8988T (cell line): Measurements from ENCODE around the gene ARHGEF40.
A peak's percentile ranks its signal among the peaks of the same experiment; 100 is the strongest.

ENCODE experiments used
- DNase-seq: peaks from one replicate; pipeline ENCODE4 v3.0.0; 2011

ARHGEF40 gene

GRCh38 chr14:21084998-21085853 is 15.1 kb downstream of the ARHGEF40 start:
- DNase-seq = no peak

- DNase-seq = no peak
Measured at GRCh38 chr14:21086908-21087293, 16.8 kb downstream of the ARHGEF40 start.

GRCh38 chr14:21087294-21088091 is 17.4 kb downstream of the ARHGEF40 start:
- DNase-seq = peak; percentile 73

- no peak for DNase-seq
Measured at GRCh38 chr14:21088687-21089086, 18.6 kb downstream of the ARHGEF40 start.

- DNase-seq = no peak
Measured at GRCh38 chr14:21089271-21089670, 19.2 kb downstream of the ARHGEF40 start.

GRCh38 chr14:21089877-21090193 is 19.7 kb downstream of the ARHGEF40 start:
- no peak for DNase-seq

- peak; percentile 91 for DNase-seq
Measured at GRCh38 chr14:21090194-21090939, 20.3 kb downstream of the ARHGEF40 start.

GRCh38 chr14:21090940-21091663 is 21.0 kb downstream of the ARHGEF40 start:
- DNase-seq = no peak

- DNase-seq = peak; percentile 26
Measured at GRCh38 chr14:21091821-21092272, 21.7 kb downstream of the ARHGEF40 start.

- DNase-seq = peak; percentile 91
Measured at GRCh38 chr14:21092273-21093011, 22.3 kb downstream of the ARHGEF40 start.

GRCh38 chr14:21093018-21093417 is 22.9 kb downstream of the ARHGEF40 start:
- no peak for DNase-seq

GRCh38 chr14:21093769-21094681 is 23.9 kb downstream of the ARHGEF40 start:
- DNase-seq = peak; percentile 26

GRCh38 chr14:21095430-21096205 is 25.5 kb downstream of the ARHGEF40 start:
- DNase-seq = peak; percentile 5

- DNase-seq = no peak
Measured at GRCh38 chr14:21096438-21096837, 26.3 kb downstream of the ARHGEF40 start.

GRCh38 chr14:21096978-21097635 is 27.0 kb downstream of the ARHGEF40 start:
- peak; percentile 9 for DNase-seq

- DNase-seq = no peak
Measured at GRCh38 chr14:21097636-21098075, 27.6 kb downstream of the ARHGEF40 start.

GRCh38 chr14:21098076-21098891 is 28.2 kb downstream of the ARHGEF40 start, which contains the start of gene ZNF219:
Gene ZNF219 (minus strand): TSS chr14:21098655. CDS start chr14:21093591, 5,064 bp downstream.
- no peak for DNase-seq
